H1 (cell line): ENCODE results near the gene STARD13. TPM values are rescaled to one million over a fixed set of nuclear protein-coding genes. Genes with fewer than 3 reads are reported as not detected.

Experiments
- CHD7 ChIP-seq: fragments of 300-600 bp; sonication (generic); IDR thresholded peaks from 2 replicates; pipeline ENCODE4 v1.7.1; 2012; ENCODE audit warnings: low read length, moderate library complexity, mild to moderate bottlenecking, inconsistent platforms; ENCODE audit not compliant: insufficient replicate concordance
- E2F6 ChIP-seq: IDR thresholded peaks from 2 replicates; pipeline ENCODE4 v1.6.1; 2012; ENCODE audit warnings: inconsistent platforms
- GABPA ChIP-seq: IDR thresholded peaks from 2 replicates; pipeline ENCODE4 v1.6.1; 2011; ENCODE audit warnings: mild to moderate bottlenecking, low read length, moderate library complexity, borderline replicate concordance; ENCODE audit not compliant: insufficient read depth
- TCF12 ChIP-seq: IDR thresholded peaks from 2 replicates; pipeline ENCODE4 v1.6.1; 2011; ENCODE audit warnings: low read depth, mild to moderate bottlenecking, low read length
- polyA plus RNA-seq, 7 experiments: library from polyadenylated mRNA; depleted of rRNA in 3 of 7; stranded (reverse) in 5 of 7; unstranded in 2 of 7; fragments of >200 nt in 5 of 7; fragments of 200-250 nt in 2 of 7; gene quantifications; 1 replicate in 5 of 7; 2 replicates in 1 of 7; 4 replicates in 1 of 7; pipeline versions ENCODE4 v1.2.1 to v1.2.3, GENCODE V29; 2011 to 2013; ENCODE audit warnings: missing spikeins in 2 of 7, mixed read lengths in 2 of 7
- total RNA-seq: library from RNA; stranded (reverse); fragmentation: NEBNext Ultra II Directional; extraction: Animal tissue kit (Norgen Biotek cat#: 25700); gene quantifications from 2 replicates; pipeline ENCODE4 v1.2.1, GENCODE V29; 2021

Gene STARD13
- total and polyA plus RNA-seq, 2 of the 8 experiments (the other 6 are each of a cell fraction or from before 2014, with no cell fraction given), result 0.82 to 2.9 TPM

GRCh38 chr13:33328701-33329100 lies 43.1 kb upstream of the STARD13 start (continued):
- TF ChIP-seq CHD7 (no peak), E2F6 (no peak), GABPA (no peak), TCF12 (no peak)
